Body of pancreas (tissue), 4 donors: ENCODE results near the gene CCND1.

ENCODE experiments used
- POLR2A ChIP-seq, 3 donors: fragments of 450-650 bp; IDR thresholded peaks; one replicate each; pipeline ENCODE4 v1.6.1; 2016; ENCODE audit warnings: antibody characterized with exemption in 3 of 3, mild to moderate bottlenecking in 2 of 3
- TF ChIP-seq, protein P1 (sequence below), 7 experiments: fragments of 450-650 bp in 4 of 7; fragments of 200-600 bp in 3 of 7; sonication (generic) in 3 of 7; IDR thresholded peaks; one replicate each; pipeline ENCODE4 v1.5.1; 2016 to 2019; ENCODE audit warnings: antibody characterized with exemption in 7 of 7

DNA sequence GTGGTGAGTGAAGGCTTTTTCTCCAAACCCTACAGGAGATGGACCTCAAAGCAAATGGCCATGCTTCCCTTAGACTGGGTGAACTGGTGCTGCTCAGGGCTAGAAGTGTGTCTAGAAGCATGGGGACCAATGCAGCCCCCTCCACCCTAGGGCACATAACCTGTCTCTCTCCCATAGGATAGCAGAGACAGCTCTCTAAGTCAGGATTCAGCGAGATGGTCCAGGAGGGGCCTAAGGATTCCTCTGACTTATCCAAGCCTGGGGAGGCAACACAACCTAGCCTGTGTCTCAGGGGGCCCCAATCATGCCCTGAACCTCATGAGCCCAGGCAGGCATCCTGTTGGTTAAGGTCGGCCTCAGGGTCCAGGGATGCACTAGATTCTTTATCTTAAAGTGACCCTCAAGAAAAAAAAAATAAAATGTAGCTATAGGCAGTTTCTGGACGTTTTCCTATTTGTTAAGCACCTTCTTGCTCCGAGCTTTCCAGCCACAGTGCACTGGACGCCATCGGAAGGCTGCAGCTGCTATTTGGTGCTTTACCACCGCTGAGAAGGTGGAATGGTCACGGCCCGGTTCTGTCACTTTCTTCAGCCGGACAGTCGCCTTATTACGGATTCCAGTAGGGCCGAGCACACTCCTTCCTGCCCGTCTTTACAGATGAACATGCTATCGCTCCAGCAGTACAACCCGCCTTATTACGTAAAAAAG lies 5.0 kb upstream of the CCND1 start:
- TF ChIP-seq POLR2A (IDR thresholded peaks at IDR 0.05), result no peak
- TF ChIP-seq, protein P1, sequence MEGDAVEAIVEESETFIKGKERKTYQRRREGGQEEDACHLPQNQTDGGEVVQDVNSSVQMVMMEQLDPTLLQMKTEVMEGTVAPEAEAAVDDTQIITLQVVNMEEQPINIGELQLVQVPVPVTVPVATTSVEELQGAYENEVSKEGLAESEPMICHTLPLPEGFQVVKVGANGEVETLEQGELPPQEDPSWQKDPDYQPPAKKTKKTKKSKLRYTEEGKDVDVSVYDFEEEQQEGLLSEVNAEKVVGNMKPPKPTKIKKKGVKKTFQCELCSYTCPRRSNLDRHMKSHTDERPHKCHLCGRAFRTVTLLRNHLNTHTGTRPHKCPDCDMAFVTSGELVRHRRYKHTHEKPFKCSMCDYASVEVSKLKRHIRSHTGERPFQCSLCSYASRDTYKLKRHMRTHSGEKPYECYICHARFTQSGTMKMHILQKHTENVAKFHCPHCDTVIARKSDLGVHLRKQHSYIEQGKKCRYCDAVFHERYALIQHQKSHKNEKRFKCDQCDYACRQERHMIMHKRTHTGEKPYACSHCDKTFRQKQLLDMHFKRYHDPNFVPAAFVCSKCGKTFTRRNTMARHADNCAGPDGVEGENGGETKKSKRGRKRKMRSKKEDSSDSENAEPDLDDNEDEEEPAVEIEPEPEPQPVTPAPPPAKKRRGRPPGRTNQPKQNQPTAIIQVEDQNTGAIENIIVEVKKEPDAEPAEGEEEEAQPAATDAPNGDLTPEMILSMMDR (IDR thresholded peaks at IDR 0.05), result no peak
